WTC11 (cell line): Measurements from ENCODE around the gene PLCD1.

ENCODE experiments used
- SMAD3 ChIP-seq: sonication (generic); formaldehyde crosslinking; IDR thresholded peaks from 2 replicates; pipeline ENCODE4 v1.8.0; 2022; ENCODE audit warnings: missing genetic modification reagents, mild to moderate bottlenecking, borderline replicate concordance
- ZNF263 ChIP-seq: sonication (generic); formaldehyde crosslinking; IDR thresholded peaks from 2 replicates; pipeline ENCODE4 v1.8.1; 2022; ENCODE audit warnings: low read depth, mild to moderate bottlenecking, moderate library complexity, missing genetic modification reagents
- ZNF423 ChIP-seq: fragments of 250-450 bp; sonication (Bioruptor Pico); IDR thresholded peaks from 2 replicates; pipeline ENCODE4 v2.1.2; 2022; ENCODE audit warnings: mild to moderate bottlenecking, moderate library complexity
- TF ChIP-seq, protein P1 (sequence below): fragments of 200-600 bp; IDR thresholded peaks from 2 replicates; pipeline ENCODE4 v1.8.0; 2022; ENCODE audit warnings: antibody characterized with exemption
- TF ChIP-seq, protein P2 (sequence below): sonication (generic); formaldehyde crosslinking; IDR thresholded peaks from 2 replicates; pipeline ENCODE4 v1.8.1; 2023; ENCODE audit warnings: mild to moderate bottlenecking, missing genetic modification reagents, borderline replicate concordance

DNA sequence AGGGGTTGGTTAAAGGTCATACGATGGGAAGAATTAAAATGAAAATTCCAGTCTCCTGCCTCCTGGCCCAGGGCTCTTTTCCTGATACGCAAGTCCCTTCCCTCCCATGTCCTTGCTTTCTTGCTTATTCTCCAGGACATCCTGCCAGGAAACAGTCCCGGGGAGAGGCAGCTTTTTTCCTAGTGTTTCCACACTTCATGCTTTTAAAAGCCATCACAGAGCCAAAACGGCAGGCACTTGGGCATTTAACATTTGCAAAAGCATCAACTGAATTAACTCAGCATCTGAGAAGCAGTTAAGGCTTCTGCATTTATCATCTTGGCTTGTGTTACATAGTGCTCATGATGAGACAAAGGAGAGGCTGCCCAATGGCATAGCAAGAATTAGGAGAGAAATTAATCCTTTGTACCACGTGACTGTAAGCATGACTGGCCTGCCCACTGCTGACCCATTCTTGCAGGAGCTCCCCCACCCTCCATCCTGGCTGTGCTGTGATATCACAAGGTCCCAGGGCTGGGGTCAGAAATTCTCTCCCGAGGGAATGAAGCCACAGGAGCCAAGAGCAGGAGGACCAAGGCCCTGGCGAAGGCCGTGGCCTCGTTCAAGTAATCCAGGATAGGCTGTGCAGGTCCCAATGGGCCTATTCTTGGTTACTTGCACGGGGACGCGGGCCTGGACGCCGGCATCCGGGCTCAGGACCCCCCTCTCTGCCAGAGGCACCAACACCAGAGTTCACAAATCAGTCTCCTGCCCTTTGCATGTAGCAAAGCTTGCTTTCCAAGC lies 60.4 kb downstream of the PLCD1 start:
- TF ChIP-seq ZNF263 (CRISPR knock-in tag) (no peak), ZNF423 (no peak), SMAD3 (CRISPR knock-in tag) (no peak)
- TF ChIP-seq, protein P1, sequence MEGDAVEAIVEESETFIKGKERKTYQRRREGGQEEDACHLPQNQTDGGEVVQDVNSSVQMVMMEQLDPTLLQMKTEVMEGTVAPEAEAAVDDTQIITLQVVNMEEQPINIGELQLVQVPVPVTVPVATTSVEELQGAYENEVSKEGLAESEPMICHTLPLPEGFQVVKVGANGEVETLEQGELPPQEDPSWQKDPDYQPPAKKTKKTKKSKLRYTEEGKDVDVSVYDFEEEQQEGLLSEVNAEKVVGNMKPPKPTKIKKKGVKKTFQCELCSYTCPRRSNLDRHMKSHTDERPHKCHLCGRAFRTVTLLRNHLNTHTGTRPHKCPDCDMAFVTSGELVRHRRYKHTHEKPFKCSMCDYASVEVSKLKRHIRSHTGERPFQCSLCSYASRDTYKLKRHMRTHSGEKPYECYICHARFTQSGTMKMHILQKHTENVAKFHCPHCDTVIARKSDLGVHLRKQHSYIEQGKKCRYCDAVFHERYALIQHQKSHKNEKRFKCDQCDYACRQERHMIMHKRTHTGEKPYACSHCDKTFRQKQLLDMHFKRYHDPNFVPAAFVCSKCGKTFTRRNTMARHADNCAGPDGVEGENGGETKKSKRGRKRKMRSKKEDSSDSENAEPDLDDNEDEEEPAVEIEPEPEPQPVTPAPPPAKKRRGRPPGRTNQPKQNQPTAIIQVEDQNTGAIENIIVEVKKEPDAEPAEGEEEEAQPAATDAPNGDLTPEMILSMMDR: no peak
- TF ChIP-seq, protein P2, sequence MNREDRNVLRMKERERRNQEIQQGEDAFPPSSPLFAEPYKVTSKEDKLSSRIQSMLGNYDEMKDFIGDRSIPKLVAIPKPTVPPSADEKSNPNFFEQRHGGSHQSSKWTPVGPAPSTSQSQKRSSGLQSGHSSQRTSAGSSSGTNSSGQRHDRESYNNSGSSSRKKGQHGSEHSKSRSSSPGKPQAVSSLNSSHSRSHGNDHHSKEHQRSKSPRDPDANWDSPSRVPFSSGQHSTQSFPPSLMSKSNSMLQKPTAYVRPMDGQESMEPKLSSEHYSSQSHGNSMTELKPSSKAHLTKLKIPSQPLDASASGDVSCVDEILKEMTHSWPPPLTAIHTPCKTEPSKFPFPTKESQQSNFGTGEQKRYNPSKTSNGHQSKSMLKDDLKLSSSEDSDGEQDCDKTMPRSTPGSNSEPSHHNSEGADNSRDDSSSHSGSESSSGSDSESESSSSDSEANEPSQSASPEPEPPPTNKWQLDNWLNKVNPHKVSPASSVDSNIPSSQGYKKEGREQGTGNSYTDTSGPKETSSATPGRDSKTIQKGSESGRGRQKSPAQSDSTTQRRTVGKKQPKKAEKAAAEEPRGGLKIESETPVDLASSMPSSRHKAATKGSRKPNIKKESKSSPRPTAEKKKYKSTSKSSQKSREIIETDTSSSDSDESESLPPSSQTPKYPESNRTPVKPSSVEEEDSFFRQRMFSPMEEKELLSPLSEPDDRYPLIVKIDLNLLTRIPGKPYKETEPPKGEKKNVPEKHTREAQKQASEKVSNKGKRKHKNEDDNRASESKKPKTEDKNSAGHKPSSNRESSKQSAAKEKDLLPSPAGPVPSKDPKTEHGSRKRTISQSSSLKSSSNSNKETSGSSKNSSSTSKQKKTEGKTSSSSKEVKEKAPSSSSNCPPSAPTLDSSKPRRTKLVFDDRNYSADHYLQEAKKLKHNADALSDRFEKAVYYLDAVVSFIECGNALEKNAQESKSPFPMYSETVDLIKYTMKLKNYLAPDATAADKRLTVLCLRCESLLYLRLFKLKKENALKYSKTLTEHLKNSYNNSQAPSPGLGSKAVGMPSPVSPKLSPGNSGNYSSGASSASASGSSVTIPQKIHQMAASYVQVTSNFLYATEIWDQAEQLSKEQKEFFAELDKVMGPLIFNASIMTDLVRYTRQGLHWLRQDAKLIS: no peak
